OCI-LY7 (cell line): Measurements from ENCODE around the gene ZNRF2.

ENCODE experiments used
- EZH2phosphoT487 ChIP-seq: fragments of 200-600 bp; sonication (generic); IDR thresholded peaks from 2 replicates; pipeline ENCODE4 v1.6.1; 2018; ENCODE audit warnings: low read depth, borderline replicate concordance, mild to moderate bottlenecking, mixed run types, antibody characterized with exemption, low read length, moderate library complexity, mixed read lengths
- TF ChIP-seq, protein P1 (sequence below): fragments of 200-600 bp; sonication (generic); conservative IDR thresholded peaks from 2 replicates; pipeline ENCODE4 v1.5.1; 2014; ENCODE audit warnings: mild to moderate bottlenecking, antibody characterized with exemption, low read length, moderate library complexity, mixed read lengths

GRCh38 chr7:30285536-30286284, 1.3 kb downstream of the ZNRF2 start:
- TF ChIP-seq, protein P1, sequence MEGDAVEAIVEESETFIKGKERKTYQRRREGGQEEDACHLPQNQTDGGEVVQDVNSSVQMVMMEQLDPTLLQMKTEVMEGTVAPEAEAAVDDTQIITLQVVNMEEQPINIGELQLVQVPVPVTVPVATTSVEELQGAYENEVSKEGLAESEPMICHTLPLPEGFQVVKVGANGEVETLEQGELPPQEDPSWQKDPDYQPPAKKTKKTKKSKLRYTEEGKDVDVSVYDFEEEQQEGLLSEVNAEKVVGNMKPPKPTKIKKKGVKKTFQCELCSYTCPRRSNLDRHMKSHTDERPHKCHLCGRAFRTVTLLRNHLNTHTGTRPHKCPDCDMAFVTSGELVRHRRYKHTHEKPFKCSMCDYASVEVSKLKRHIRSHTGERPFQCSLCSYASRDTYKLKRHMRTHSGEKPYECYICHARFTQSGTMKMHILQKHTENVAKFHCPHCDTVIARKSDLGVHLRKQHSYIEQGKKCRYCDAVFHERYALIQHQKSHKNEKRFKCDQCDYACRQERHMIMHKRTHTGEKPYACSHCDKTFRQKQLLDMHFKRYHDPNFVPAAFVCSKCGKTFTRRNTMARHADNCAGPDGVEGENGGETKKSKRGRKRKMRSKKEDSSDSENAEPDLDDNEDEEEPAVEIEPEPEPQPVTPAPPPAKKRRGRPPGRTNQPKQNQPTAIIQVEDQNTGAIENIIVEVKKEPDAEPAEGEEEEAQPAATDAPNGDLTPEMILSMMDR, result no peak
- TF ChIP-seq EZH2phosphoT487, result no peak
